BE2C (cell line): ENCODE measurements around the gene APBB1.

ENCODE experiments used
- DNase-seq: peaks from one replicate; pipeline ENCODE4 v3.0.0-alpha.2; 2020
- H3K27me3 ChIP-seq: fragments of 250-450 bp; sonication (Bioruptor Pico); 2 replicates; pipeline ENCODE4 v1.5.1; 2020; ENCODE audit warnings: mild to moderate bottlenecking
- H3K36me3 ChIP-seq: fragments of 250-450 bp; sonication (Bioruptor Pico); 2 replicates; pipeline ENCODE4 v1.5.1; 2020; ENCODE audit warnings: mild to moderate bottlenecking
- H3K4me1 ChIP-seq: fragments of 250-450 bp; sonication (Bioruptor Pico); 2 replicates; pipeline ENCODE4 v1.5.1; 2020
- H3K4me3 ChIP-seq: 2 replicates; pipeline ENCODE4 v1.5.1; 2011; ENCODE audit warnings: low read depth, low read length
- H3K9me3 ChIP-seq: fragments of 250-450 bp; sonication (Bioruptor Pico); 2 replicates; pipeline ENCODE4 v1.5.1; 2020
- TF ChIP-seq, protein P1 (sequence below): IDR thresholded peaks from 2 replicates; pipeline ENCODE4 v1.5.1; 2012; ENCODE audit warnings: mild to moderate bottlenecking, low read depth, low read length

APBB1 gene

DNA sequence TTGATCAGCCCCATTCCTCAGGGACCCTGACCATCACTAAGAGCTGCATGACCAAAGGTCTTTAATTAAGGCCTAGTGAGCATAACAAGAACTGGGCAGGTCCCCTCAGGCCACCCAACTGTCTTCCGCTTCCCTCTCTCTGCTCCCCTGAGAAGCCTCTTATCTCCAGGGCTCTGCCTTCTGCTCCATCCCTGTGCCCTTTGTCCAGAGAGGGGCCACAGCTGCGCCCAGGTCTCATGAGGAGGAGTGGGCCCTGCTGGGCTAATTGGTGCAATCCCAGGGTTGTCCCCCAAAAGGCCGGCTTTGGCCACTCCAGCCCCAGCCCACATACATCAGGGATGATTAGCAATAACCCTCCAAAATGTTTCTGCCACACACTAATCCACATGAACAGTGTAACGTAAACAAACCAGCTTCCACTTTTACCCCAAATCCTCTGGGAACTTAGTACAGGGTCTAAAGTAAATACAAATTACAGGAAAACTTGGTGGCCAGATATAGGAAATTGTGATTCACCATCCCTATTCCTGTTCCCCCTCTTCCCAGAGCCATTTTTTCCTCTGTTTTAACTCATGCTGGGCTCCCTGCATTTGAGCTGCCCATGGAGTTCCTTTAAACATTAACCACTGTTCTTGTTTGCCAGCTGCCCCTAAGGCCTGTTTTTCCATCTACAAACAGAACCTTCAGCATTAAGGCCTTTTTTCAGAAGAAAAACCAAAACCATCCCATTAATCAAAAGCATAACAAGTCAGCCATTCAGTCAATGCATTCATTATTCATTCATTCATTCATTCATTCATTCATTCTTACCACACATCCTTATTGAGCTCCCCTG lies 64.0 kb downstream of the APBB1 start:
- DNase-seq, result no peak
- H3K36me3 ChIP-seq, result no peaks in the 10 kb centered on the region
- TF ChIP-seq, protein P1, sequence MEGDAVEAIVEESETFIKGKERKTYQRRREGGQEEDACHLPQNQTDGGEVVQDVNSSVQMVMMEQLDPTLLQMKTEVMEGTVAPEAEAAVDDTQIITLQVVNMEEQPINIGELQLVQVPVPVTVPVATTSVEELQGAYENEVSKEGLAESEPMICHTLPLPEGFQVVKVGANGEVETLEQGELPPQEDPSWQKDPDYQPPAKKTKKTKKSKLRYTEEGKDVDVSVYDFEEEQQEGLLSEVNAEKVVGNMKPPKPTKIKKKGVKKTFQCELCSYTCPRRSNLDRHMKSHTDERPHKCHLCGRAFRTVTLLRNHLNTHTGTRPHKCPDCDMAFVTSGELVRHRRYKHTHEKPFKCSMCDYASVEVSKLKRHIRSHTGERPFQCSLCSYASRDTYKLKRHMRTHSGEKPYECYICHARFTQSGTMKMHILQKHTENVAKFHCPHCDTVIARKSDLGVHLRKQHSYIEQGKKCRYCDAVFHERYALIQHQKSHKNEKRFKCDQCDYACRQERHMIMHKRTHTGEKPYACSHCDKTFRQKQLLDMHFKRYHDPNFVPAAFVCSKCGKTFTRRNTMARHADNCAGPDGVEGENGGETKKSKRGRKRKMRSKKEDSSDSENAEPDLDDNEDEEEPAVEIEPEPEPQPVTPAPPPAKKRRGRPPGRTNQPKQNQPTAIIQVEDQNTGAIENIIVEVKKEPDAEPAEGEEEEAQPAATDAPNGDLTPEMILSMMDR, result no peak
- H3K4me3 ChIP-seq, result no peak overlapping the region
- no peaks in the 10 kb centered on the region for H3K4me1 ChIP-seq
- no peaks in the 10 kb centered on the region for H3K9me3 ChIP-seq
- H3K27me3 ChIP-seq, result no peaks in the 10 kb centered on the region

DNA sequence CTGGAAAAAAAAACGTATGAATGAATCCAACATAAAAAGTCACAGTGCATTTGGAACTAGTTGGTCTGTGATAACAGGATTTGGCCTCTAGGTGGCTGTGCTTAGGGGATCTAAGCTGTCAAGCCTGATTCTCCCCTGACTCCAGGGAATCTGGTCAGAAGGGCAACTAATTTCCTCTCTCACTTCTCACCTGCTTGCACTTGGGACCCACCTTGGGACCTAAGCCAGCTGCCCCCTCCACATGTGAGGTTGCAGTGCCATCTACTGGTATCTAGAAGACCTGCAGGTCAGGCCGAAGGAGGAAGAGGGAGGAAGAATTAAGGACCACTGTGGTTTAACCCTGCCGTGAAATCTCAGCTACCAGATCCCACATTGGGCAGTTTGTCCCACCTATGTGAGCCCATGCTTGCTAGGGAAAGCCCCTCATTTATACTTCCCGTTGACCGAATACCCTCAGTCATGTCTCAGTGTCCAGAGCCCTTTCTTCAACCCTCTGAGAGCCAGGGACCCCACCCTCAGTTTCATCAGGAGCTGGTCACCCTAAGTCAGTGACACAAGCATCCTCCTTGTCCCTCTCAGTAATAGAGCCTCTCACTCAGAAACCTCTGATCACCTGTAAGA lies 65.4 kb downstream of the APBB1 start:
- Histone ChIP-seq H3K4me3 (no peak overlapping the region), H3K4me1 (no peaks in the 10 kb centered on the region), H3K36me3 (no peaks in the 10 kb centered on the region), H3K27me3 (no peaks in the 10 kb centered on the region), H3K9me3 (no peaks in the 10 kb centered on the region)
- peak; percentile 31 for DNase-seq
- TF ChIP-seq, protein P1, result peak; percentile 82

DNA sequence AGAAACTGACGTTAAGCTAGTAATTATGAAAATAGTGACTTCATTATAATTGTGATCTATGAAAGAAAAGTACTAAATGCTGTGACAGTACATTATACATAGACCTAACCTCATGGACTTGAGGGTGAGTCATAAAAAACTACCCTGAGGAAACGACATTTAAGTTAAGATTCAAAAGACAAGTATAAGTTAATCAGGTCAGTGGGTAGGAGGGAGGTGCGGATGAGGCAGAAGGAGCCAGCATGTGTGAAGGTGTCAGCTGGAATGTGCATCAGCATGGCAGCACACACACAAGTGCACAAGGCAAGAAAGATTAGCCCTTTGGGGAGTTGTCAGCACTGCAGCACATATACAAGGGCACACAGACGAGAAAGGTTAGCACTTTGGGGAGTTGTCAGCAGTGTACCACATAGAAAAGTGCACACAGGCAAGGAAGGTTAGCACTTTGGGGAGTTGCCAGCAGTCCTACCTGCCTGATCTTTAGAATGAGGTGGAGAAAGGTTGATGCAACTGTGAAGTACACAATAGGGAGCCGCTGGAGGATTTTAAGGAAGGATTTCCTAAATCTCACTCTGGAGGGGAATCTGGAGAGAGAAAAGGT lies 67.0 kb downstream of the APBB1 start:
- DNase-seq, result no peak
- Histone ChIP-seq H3K36me3 (no peaks in the 10 kb centered on the region), H3K4me1 (no peaks in the 10 kb centered on the region), H3K9me3 (no peaks in the 10 kb centered on the region), H3K27me3 (no peaks in the 10 kb centered on the region), H3K4me3 (no peak overlapping the region)
- TF ChIP-seq, protein P1, result no peak

DNA sequence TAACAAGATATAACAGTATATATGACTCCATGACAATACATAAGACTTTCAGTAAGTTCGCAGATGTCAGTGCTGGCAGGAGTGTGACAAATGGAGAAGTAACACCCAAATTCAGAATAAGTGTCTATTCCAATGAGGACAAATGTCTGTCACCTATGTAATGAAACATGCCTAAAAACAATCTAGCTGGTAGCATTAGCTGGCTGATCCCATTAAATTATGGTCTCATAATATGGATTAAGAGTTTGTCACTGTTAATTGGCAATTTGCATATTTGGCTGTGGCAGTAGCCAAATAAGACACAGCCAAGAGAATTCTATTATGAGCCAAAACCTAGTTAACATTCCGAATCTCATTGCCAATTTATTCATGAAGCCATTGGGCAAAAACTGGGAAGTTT lies 68.4 kb downstream of the APBB1 start:
- Histone ChIP-seq H3K9me3 (no peaks in the 10 kb centered on the region), H3K4me1 (no peaks in the 10 kb centered on the region), H3K4me3 (no peak overlapping the region), H3K27me3 (no peaks in the 10 kb centered on the region), H3K36me3 (no peaks in the 10 kb centered on the region)
- TF ChIP-seq, protein P1, result no peak
- no peak for DNase-seq

DNA sequence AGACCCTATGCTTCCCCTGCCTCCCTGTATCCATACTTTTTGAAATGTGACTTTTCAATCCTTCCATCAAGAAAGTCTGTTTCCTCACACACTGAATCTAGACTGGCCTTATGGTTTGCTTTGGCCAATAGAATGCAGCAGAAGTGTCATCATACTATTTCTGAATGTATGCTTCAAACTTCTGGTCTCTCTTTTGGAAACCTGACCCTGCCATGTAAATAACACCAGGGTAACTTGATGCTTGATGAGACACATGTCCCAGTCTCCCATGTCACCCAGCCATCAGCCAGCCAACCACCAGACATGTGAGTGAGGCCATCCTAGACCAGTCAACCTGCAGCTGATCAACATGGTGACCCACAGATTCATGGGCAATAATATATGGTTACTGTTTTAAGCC lies 68.9 kb downstream of the APBB1 start:
- Histone ChIP-seq H3K9me3 (no peaks in the 10 kb centered on the region), H3K4me1 (no peaks in the 10 kb centered on the region), H3K27me3 (no peaks in the 10 kb centered on the region), H3K4me3 (no peak overlapping the region), H3K36me3 (no peaks in the 10 kb centered on the region)
- TF ChIP-seq, protein P1, result no peak
- DNase-seq, result no peak

DNA sequence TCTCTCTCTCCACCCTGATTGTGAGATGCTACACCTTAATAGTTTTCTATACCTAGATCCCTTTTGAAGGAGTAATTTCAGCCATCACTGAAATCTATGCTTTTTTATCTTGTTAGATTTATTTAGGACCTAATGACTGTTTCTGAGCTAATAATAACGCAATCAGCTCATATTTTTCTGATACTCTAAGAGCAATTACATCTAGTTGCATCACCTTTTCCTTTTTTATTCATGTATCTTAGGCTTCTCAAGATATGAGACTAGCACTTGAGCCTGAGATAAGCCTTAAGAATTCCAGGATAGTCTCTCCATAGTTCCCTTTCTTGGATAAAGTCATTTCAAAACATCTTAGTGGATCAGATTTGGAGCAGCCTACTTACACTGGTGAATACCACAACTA lies 73.5 kb downstream of the APBB1 start:
- Histone ChIP-seq H3K4me3 (no peak overlapping the region), H3K9me3 (no peaks in the 10 kb centered on the region), H3K4me1 (no peaks in the 10 kb centered on the region), H3K27me3 (no peaks in the 10 kb centered on the region), H3K36me3 (no peaks in the 10 kb centered on the region)
- DNase-seq, result no peak
- TF ChIP-seq, protein P1, result no peak
